B cell (primary cell): ENCODE data around the gene NAV2. TPM values are rescaled to one million over a fixed set of nuclear protein-coding genes. Genes with fewer than 3 reads are reported as not detected.

ENCODE experiments used
- ATAC-seq: fragments of 200-7000 bp; cut with Tn5 transposase; one replicate; pipeline ENCODE4 v1.10.0; 2021; ENCODE audit warnings: low read depth, mild to moderate bottlenecking, moderate number of reproducible peaks, moderate library complexity
- CTCF ChIA-PET: fragments of 350-600 bp; sonication (Branson Sonifier 250); formaldehyde crosslinking; loops from one replicate; lab custom pipeline; 2021; ENCODE audit warnings: antibody characterized with exemption, inconsistent platforms; lab: Charles Lee
- POLR2A ChIA-PET: fragments of 350-600 bp; sonication (Branson Sonifier 250); formaldehyde crosslinking; loops from one replicate; lab custom pipeline; 2021; ENCODE audit warnings: antibody characterized with exemption; lab: Charles Lee
- DNase-seq: peaks from one replicate; pipeline ENCODE4 v3.0.0; 2013
- H2AFZ ChIP-seq: 2 replicates; pipeline ENCODE4 v1.6.1; 2012; ENCODE audit warnings: mild to moderate bottlenecking, low read depth, low read length; ENCODE audit not compliant: insufficient read depth, poor library complexity, severe bottlenecking
- H3K27ac ChIP-seq, 2 donors: 1 replicate in 1 of 2; 2 replicates in 1 of 2; pipeline ENCODE4 v1.5.1; 2012 to 2013; ENCODE audit warnings: low read length in 2 of 2, mild to moderate bottlenecking in 2 of 2, moderate library complexity in 1 of 2
- H3K27me3 ChIP-seq, 4 experiments: fragments of 200-600 bp in 1 of 4; sonication (generic) in 1 of 4; replicated peaks in 1 of 4; 1 replicate in 2 of 4; 2 replicates in 2 of 4; pipeline versions ENCODE4 v1.6.1 to v1.7.0; 2013 to 2016; ENCODE audit warnings: low read length in 3 of 4, mild to moderate bottlenecking in 2 of 4, mixed read lengths in 1 of 4, moderate library complexity in 1 of 4; ENCODE audit not compliant: insufficient read depth in 4 of 4, control insufficient read depth in 3 of 4; ENCODE audit errors: control extremely low read depth in 1 of 4
- H3K36me3 ChIP-seq, 2 experiments: replicated peaks in 1 of 2; 1 replicate in 1 of 2; 2 replicates in 1 of 2; pipeline versions ENCODE4 v1.6.1 to v1.7.1; 2013; ENCODE audit warnings: low read length in 1 of 2; ENCODE audit not compliant: insufficient read depth in 2 of 2, control insufficient read depth in 1 of 2; ENCODE audit errors: control extremely low read depth in 1 of 2, extremely low read depth in 1 of 2
- H3K4me1 ChIP-seq, 2 donors: fragments of 200-600 bp in 1 of 2; sonication (generic) in 1 of 2; 1 replicate in 1 of 2; 2 replicates in 1 of 2; pipeline versions ENCODE4 v1.5.1 to v1.6.1; 2013 to 2017; ENCODE audit warnings: low read length in 2 of 2; ENCODE audit not compliant: control insufficient read depth in 2 of 2, insufficient read depth in 2 of 2
- H3K4me2 ChIP-seq: replicated peaks from 2 replicates; pipeline ENCODE3; 2012; ENCODE audit warnings: mild to moderate bottlenecking, low read depth, low read length; ENCODE audit not compliant: poor library complexity, severe bottlenecking
- H3K4me3 ChIP-seq, 5 experiments: fragments of 200-600 bp in 1 of 5; sonication (generic) in 1 of 5; 1 replicate in 3 of 5; 2 replicates in 2 of 5; pipeline versions ENCODE4 v1.5.1 to v1.7.0; 2011 to 2016; ENCODE audit warnings: low read length in 4 of 5, mild to moderate bottlenecking in 4 of 5, low read depth in 2 of 5, control low read depth in 1 of 5, moderate library complexity in 1 of 5; ENCODE audit not compliant: insufficient read depth in 1 of 5; ENCODE audit errors: control extremely low read depth in 1 of 5, extremely low read depth in 1 of 5
- H3K79me2 ChIP-seq: fragments of 200-600 bp; sonication (generic); one replicate; pipeline ENCODE4 v1.6.0; 2016; ENCODE audit warnings: low read length; ENCODE audit not compliant: control insufficient read depth, insufficient read depth
- H3K9ac ChIP-seq: fragments of 200-600 bp; sonication (generic); 2 replicates; pipeline ENCODE4 v1.6.1; 2017; ENCODE audit warnings: mild to moderate bottlenecking, low read length, moderate library complexity
- H3K9me3 ChIP-seq, 3 donors: one replicate each; pipeline versions ENCODE4 v1.6.1 to v1.7.1; 2013; ENCODE audit warnings: low read length in 2 of 3; ENCODE audit not compliant: control insufficient read depth in 2 of 3, insufficient read depth in 1 of 3; ENCODE audit errors: control extremely low read depth in 1 of 3
- H4K20me1 ChIP-seq: 2 replicates; pipeline ENCODE4 v1.6.0; 2012; ENCODE audit warnings: mild to moderate bottlenecking, low read length; ENCODE audit not compliant: insufficient read depth, control insufficient read depth, poor library complexity, severe bottlenecking
- H3K27ac Mint-ChIP-seq: one replicate; pipeline ENCODE4 v1.8.0; 2021; ENCODE audit warnings: mixed read lengths
- H3K27me3 Mint-ChIP-seq: one replicate; pipeline ENCODE4 v1.8.0; 2021; ENCODE audit warnings: mixed read lengths
- H3K4me1 Mint-ChIP-seq: one replicate; pipeline ENCODE4 v1.8.0; 2021; ENCODE audit warnings: mixed read lengths
- H3K4me3 Mint-ChIP-seq: one replicate; pipeline ENCODE4 v1.8.0; 2021; ENCODE audit warnings: mixed read lengths
- H3K9me3 Mint-ChIP-seq: one replicate; pipeline ENCODE4 v1.8.0; 2022; ENCODE audit warnings: mixed read lengths; ENCODE audit not compliant: insufficient read depth
- CTCF ChIP-seq: fragments of 200-600 bp; IDR thresholded peaks from one replicate; pipeline ENCODE4 v1.8.0; 2022; ENCODE audit warnings: antibody characterized with exemption, mild to moderate bottlenecking
- EZH2 ChIP-seq: IDR thresholded peaks from 2 replicates; pipeline ENCODE4 v1.6.1; 2012; ENCODE audit warnings: borderline replicate concordance, low read depth, mild to moderate bottlenecking, moderate library complexity, low read length; ENCODE audit not compliant: insufficient read depth, poor library complexity, severe bottlenecking
- WGBS: methylation state at CpG from one replicate; pipeline ENCODE4 v1.1.5; 2013; ENCODE audit warnings: missing lambda C conversion rate; ENCODE audit not compliant: insufficient coverage; 5-methylcytosine and 5-hydroxymethylcytosine counted together
- intact Hi-C: fragments of 100-400 bp; cut with micrococcal nuclease; formaldehyde crosslinking; loops from one replicate; pipeline ENCODE4 v1.10.0; 2022
- polyA plus RNA-seq: library from polyadenylated mRNA; depleted of rRNA; stranded (reverse); fragments of >200 nt; gene quantifications from 2 replicates; pipeline ENCODE4 v1.2.3, GENCODE V29; 2012
- total RNA-seq, 2 donors: library from RNA; stranded (reverse); fragments of 120-200 nt in 1 of 2; gene quantifications; 1 replicate in 1 of 2; 2 replicates in 1 of 2; pipeline versions ENCODE4 v1.2.3 to v1.2.4, GENCODE V29; 2013 to 2022

Gene NAV2
- total and polyA plus RNA-seq, 2 donors (not counting 1 experiment from before 2014, with no cell fraction given) = 0.82 to 22.2 TPM

DNA sequence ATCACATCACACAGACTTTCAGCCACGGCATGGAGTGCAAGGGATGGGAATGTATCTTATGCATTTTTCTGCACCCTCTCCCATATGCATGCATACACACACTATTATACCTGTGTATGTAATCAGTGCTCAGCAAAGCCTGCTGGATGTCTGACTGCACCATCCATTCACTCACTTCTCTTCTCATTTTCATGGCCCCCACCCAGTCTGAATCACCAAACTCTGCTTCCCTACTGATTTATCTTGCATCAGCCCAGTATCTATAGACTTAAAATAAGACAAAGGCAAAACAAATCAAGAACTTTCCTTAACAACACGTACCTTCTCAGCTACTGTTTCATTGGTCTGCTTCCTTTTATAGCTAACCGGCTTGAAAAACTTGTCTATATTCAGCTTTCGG is 426.1 kb downstream of the NAV2 start:
- 92% methylated on average over 3 of the region's 4 CpGs for WGBS
- no peaks in the 10 kb centered on the region for H3K9me3 ChIP-seq
- no peaks in the 10 kb centered on the region for H3K4me1 ChIP-seq
- H3K36me3 ChIP-seq = no peaks in the 10 kb centered on the region
- H3K4me2 ChIP-seq = no peak overlapping the region
- H3K4me3 Mint-ChIP-seq = no peak overlapping the region
- no peak overlapping the region for H2AFZ ChIP-seq
- no peak overlapping the region for H3K27ac ChIP-seq
- H3K4me1 Mint-ChIP-seq = no peaks in the 10 kb centered on the region
- no peak overlapping the region for H3K4me3 ChIP-seq
- peaks cover 0 to 15% (median 8%) of the 10 kb centered on the region in 4 experiments for H3K27me3 ChIP-seq
- no peaks in the 10 kb centered on the region for H3K9me3 Mint-ChIP-seq
- no peaks in the 10 kb centered on the region for H4K20me1 ChIP-seq
- intact Hi-C loops = no loop called here
- no peak overlapping the region for H3K9ac ChIP-seq
- no peak overlapping the region for H3K27ac Mint-ChIP-seq
- H3K79me2 ChIP-seq = no peaks in the 10 kb centered on the region
- peaks cover 62% of the 10 kb centered on the region for H3K27me3 Mint-ChIP-seq
- ChIA-PET POLR2A (no interaction called here), CTCF (interaction anchor here (3.6 kb wide), 1 partner anchor 11 kb away, joined by 32 read pairs; no protein-coding TSS in a partner anchor)
- ATAC-seq (no peak), DNase-seq (no peak)
- no peak for TF ChIP-seq CTCF
- no peak for TF ChIP-seq EZH2

DNA sequence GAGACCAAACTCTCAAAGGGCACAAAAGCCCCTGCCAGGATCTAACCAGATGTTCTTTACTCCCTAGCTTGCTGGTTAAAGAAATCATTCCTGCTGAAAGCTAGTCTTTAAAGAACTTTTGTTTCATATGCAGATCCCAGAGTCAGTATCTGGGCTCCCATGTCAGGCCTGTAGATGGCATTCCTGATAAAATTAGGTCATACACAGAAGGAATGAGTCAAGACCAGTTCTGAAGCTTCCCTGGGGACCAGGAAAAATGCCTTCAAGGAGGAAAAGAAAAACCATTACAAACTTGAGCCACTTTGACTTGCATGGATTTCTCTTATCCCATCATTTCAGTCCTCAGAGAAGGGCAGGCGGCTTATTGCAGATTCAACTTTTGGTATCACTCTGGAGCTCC is 441.7 kb downstream of the NAV2 start:
- POLR2A ChIA-PET = no interaction called here
- no CpG with 5 or more reads among the region's 1 CpG for WGBS

More for the DNA sequence above, 441.7 kb downstream of the NAV2 start:
- H3K27ac Mint-ChIP-seq = no peak overlapping the region
- H3K4me3 Mint-ChIP-seq = no peak overlapping the region
- peaks cover 3% of the 10 kb centered on the region for H3K9me3 Mint-ChIP-seq
- peaks cover 58% of the 10 kb centered on the region for H3K27me3 Mint-ChIP-seq
- Histone ChIP-seq H2AFZ (no peak overlapping the region), H3K36me3 (no peaks in the 10 kb centered on the region), H3K4me1 (peaks cover 14 to 26% of the 10 kb centered on the region in 2 donors), H3K27ac (no peak overlapping the region), H3K9me3 (peaks cover 4 to 26% (median 11%) of the 10 kb centered on the region in 3 donors), H3K9ac (no peak overlapping the region), H4K20me1 (no peaks in the 10 kb centered on the region), H3K79me2 (no peaks in the 10 kb centered on the region), H3K4me2 (no peak overlapping the region), H3K27me3 (peaks cover 1 to 60% (median 46%) of the 10 kb centered on the region in 4 experiments), H3K4me3 (no peak overlapping the region)
- intact Hi-C loops = no loop called here
- ATAC-seq = no peak
- CTCF ChIA-PET = interaction anchor here (0.6 to 1.9 kb wide), 4 partner anchors 13 to 202 kb away, joined by 3 to 5 read pairs (median 4); no protein-coding TSS in a partner anchor
- no peak for DNase-seq
- TF ChIP-seq EZH2 = no peak
- H3K4me1 Mint-ChIP-seq = peaks cover 20% of the 10 kb centered on the region
